ENCODE measurements around the gene LRCH4.

GRCh38 chr7:100584054-100584682 lies 1.8 kb downstream of the LRCH4 start:
- TF ChIP-seq, protein P1, sequence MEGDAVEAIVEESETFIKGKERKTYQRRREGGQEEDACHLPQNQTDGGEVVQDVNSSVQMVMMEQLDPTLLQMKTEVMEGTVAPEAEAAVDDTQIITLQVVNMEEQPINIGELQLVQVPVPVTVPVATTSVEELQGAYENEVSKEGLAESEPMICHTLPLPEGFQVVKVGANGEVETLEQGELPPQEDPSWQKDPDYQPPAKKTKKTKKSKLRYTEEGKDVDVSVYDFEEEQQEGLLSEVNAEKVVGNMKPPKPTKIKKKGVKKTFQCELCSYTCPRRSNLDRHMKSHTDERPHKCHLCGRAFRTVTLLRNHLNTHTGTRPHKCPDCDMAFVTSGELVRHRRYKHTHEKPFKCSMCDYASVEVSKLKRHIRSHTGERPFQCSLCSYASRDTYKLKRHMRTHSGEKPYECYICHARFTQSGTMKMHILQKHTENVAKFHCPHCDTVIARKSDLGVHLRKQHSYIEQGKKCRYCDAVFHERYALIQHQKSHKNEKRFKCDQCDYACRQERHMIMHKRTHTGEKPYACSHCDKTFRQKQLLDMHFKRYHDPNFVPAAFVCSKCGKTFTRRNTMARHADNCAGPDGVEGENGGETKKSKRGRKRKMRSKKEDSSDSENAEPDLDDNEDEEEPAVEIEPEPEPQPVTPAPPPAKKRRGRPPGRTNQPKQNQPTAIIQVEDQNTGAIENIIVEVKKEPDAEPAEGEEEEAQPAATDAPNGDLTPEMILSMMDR (IDR thresholded peaks at IDR 0.05): no peak
- TF ChIP-seq TCF7L2 (IDR thresholded peaks at IDR 0.05; ENCODE audit: low read depth, low read length) (no peak), POLR2AphosphoS5 (IDR thresholded peaks at IDR 0.05; ENCODE audit: low read depth, low read length) (no peak)
